Measurements from ENCODE around the gene SDK2.

Gene SDK2

GRCh38 chr17:73528679-73529078 is 115.6 kb downstream of the SDK2 start:
- no peak for DNase-seq

DNA sequence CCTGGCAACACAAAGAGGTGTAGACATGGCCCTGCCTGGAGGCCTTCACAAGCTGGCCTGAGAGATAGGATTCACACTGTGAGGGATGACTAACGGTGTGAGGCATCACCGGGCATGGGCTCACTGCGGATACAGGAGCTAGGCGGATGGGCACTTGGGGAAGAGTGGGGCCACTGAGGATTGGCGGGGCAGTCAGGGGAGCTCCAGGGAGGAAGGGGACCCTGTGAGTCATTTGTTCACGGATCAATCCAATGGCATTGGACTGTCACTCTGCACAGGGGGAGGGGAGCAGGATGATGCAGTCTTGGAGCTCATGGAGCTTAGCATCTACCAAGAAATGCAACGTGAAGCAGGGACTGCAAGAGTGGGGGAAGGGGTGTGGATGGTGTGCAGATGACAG is 117.3 kb downstream of the SDK2 start:
- DNase-seq, result no peak

DNA sequence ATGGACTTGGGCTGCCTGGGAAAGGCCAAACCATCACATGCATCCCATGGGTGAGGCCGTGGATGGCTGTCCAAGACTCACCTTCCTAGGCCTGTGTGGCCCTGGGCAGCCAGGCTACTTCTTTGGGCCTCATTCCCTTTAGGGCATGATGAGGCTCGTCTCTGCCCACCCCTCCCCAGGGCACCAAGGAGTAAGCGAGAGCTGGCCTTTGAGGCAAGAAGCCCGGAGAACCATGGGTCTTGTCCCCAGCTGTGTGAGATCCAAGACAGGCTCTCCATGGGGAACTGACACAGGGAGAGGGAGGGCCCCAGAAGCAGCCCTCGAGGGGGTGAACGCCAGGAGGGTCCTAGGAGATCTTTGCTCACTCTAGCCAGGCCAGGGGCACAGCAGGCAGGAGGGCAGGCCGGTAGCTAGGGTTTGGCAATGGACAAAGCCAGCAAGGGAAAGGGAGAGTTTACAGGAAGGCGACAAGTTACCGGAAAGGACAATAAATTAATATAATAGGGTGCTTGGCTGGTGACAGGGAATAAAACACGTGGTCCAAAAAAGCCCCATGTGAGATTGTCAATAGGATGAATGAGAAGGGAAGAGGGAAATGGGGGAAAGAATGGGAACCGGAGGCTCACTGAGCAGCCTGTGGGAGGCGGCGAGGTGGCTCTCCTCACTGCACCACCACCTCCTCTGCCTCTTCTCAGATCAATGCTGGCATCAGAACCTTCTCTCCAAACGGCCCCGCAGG is 119.1 kb downstream of the SDK2 start:
- DNase-seq, result no peak

- no peak for DNase-seq
Measured at GRCh38 chr17:73522696-73523095, 121.5 kb downstream of the SDK2 start.

DNA sequence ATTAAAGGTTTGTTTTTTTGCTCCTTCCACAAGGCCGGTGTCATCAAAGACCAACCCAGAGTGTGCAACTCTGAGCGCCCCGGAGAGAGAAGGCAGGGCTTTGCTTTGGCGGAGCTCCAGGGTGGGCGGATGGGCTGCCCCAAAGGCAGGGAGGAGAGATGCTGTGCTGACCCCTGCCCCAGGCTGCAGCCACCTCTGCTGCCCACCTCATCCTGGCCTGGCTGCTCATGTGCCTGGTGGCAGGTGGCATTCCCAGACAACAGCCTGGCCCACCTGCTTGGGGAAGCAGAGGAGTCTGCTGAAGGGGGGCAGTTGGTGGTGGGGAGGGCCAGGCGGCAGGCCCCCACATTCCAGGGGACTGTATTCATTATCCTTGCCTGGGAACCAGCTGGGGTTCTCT is 122.1 kb downstream of the SDK2 start:
- DNase-seq, result no peak

- no peak for DNase-seq
Measured at GRCh38 chr17:73521376-73521775, 122.9 kb downstream of the SDK2 start.

GRCh38 chr17:73520369-73520761 is 123.9 kb downstream of the SDK2 start:
- DNase-seq, result no peak

DNA sequence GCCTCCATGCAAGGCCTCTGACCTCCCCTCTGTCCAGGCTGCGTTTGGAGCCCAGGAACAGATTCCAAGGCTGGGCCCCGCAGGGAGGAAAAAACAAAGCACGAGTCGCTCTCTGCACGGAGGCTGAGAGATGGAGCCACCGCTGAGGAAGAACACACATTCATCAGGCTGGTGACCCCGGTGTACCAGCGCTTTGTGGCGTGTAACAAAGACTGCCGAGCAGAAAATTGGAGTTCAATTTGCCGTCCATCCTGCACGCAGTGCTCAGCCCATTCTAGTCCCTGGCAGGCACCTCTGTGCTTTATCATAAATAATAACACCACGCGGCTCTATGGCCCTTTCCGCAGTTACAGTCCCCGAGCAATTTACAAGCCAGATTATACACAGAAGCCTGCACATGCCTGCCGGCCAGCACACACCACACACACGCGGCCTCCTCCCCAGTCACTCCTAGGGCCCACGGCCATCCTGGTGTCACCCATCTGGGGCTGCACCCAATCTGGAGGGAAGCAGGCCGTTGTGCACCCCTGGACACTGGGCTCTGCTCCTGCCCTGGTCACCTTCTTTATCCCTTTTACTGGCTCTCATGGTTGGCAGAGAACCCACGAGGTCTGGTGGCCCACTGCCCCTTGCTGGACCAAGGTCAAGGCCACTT is 124.4 kb downstream of the SDK2 start:
- no peak for DNase-seq

DNA sequence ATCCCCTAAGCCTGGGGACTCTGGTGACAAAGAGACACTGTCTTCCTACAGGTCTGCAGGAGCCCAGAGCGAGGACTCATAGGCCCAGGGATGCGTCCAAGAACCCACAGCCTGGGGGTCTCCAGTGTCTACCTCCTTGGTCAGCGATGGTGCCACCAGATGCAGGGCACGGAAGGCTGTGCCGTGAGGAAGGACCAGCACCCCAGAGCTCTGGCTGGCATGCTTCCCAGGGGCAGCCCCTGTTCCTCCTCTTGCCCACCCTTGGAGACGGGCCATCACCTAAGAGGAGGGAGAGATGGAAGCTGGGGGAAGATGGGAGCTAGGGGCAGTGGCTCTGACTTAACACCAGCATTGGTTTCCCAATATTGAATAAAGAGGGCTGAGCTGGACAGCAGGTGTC is 125.2 kb downstream of the SDK2 start:
- DNase-seq, result no peak

DNA sequence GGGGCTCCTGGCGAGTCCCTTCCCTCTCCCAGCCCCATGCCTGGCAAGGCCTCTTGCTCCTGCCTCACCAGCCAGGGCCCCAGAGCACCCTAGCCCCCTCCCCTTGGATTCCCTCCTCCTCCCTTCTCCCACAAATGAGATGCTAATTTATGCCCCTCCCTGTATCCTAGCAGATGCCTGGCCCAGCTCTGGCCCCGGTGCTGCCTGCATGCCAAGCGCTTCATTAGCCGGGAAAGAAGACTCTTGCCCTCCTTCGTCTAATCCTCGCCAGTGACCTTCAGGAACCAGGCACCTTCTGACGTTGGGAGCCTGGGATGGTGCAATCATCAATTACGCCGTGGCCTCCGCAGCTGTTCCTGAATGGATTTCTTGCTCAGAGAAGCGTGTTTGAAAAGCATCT is 127.8 kb downstream of the SDK2 start:
- DNase-seq, result no peak

GRCh38 chr17:73514146-73514863 is 129.9 kb downstream of the SDK2 start:
- no peak for DNase-seq

- DNase-seq, result no peak
Measured at GRCh38 chr17:73513426-73513825, 130.8 kb downstream of the SDK2 start.

GRCh38 chr17:73511719-73512115 is 132.5 kb downstream of the SDK2 start:
- no peak for DNase-seq

DNA sequence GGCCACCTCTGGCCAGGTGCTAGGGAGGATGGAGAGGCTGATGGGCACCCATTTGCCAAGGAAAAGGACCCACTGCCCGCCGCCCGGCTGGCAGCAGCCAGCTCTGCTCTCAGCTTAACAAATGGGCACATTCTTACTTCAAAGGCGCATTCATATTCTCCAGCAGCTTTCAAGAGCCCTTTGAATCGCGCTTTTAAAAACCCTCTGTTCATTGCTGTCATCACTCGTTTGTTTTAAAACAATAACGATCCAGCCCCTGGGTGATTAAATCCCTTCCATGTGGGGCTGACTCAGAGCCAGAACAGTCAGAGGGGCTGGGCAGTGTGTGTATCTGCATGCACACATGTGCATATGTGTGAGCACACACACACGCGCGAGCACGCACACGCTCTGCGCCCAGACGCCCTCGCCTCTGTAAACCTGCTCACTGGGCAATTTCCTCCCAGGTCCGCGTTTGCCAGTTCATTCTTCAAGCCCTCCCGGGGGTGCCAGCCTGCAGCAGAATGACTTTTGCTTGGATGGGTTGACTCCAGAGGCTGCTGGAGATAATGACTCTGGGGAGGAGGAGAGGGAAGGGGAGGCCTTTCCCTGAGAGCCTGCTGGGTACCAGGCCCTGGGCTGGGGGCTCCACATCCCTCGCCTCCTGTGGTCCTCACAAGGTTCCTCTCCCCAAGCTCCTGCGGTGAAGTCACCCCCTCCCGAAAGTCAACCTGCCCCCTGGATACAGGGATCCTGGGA is 133.1 kb downstream of the SDK2 start:
- no peak for DNase-seq

DNA sequence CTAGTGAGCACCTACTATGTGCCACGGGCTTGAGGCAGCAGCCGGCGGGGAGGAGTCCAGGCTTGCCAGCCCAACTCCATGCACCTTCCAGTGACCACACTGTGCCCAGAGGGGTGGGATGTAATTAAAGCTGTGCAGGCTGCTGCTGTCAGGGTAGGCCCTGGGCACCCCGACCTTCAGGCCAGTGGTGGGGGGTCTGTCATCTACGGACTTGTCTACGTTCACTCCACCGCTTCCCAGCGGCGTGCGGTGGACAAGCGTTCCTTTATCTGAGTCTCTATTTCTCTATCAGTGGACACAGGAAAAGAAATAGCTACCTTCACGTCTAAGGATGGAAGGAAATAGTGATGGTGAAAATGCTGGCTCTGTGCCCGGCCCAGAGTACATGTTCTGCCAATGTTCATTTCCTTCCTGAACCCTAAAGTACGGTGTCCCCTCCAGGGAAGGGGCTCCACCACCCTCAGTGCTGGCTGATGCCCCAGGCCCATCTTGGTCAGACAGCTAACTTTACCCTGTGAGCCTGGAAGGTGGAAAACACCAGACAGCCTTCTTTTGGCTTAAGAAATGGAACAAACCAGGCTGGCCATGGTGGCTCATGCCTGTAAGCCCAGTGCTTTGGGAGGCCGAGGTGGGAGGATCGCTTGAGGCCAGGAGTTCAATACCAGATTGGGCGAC is 135.2 kb downstream of the SDK2 start:
- DNase-seq, result no peak

DNA sequence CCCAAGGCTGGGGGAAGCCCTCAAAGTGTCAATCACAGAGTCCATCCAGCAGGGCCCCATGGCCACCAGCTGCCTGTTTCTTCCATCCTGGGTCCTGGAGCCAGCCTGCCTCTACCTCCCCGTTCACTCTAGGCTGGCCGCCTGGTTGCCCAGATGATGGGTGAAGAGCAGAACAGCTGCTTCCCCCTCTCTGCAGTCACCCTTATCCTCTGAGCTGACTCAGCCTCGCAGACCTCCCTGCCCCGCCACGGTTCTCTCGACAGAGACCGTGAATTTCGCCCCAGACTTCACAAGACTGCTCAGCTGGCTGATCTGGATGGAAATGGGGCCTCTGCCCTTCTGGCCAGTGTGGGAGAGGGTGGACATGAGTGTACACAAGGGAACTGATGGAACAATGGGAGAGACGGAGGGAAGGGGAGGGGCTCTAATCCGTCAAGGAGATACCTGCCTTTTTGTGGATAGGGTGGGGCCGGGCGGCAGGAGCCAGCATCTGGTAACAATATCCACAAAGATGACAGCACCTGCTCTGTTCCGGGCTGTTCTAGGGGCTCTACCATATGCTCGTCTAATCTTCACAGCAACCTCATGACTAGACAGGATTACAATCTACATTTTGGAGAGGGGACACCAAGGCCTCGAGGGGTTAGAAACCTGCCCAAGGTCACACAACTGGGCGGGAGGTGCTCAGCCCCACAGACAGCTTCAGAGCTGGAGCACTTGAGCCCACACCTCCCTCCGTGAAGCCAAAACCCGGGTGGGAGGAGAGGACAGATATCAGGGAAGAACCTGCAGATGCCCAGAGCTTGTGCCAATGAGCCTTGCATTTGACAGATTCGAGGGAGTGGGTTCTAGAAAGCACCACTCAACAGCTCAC is 136.0 kb downstream of the SDK2 start:
- no peak for DNase-seq

GRCh38 chr17:73506470-73507435 is 137.5 kb downstream of the SDK2 start:
- no peak for DNase-seq

GRCh38 chr17:73503560-73503959 is 140.7 kb downstream of the SDK2 start:
- DNase-seq, result no peak

DNA sequence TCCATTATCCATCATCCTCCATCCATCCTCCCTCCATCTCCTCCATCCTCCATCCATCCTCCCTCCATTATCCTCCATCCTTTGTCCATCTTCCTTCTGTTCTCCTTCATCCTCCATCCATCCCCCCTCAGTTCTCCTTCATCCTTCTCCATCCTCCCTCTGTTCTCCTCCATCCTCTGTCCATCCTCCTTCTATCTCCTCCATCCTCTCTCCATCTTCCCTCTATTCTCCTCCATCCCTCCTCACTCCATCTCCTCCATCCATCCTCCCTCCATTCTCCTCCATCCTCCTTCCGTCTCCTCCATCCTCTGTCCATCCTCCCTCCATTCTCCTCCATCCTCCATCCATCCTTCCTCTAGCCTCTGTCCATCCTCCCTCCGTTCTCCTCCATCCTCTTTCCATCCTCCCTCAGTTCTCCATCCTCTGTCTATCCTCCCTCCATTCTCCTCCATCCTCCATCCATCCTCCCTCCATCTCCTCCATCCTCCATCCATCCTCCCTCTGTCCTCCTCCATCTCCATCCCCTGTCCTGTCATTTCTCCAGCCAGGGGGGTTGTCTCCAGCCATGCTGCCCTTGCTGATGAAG is 143.7 kb downstream of the SDK2 start:
- no peak for DNase-seq

DNA sequence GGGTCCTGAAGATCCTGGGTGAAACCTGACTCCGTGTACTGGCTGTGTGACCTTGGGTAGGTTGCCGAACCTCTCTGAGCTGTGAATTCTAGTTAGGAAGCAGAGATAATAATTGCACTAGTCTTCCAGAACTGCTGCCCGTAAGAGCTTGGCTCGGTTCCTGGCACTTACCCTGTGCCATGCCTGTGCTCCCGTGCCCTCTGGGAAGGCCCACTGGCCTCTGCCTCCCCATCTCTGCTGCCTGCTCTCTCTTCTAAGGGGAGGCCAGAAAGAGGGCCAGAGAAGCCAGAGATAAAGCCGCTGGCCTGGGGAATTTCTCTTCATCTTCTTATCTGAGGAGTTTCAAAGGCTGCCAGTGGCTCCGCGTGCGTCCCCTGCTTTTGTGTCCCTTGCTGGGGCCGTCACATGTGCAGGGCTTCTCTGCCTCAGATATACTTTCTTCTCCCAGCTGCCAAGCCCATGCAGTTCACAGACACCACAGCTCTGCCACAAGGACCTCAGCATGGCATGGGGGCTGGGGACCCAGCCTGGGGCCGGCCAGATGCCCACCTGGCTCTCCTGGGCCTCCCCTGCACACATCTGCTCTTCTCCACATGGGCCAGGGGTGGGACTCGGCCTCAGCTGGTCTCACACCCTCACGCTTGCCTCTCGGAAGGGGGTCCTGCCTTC is 145.2 kb downstream of the SDK2 start:
- DNase-seq, result no peak

Measured in CD4-positive, alpha-beta T cell treated with Interleukin-15 for 1 hour (primary cell).